ENCODE results near the gene AP1B1. TPM values are rescaled to one million over a fixed set of nuclear protein-coding genes. Genes with fewer than 3 reads are reported as not detected.
"Not testable (repeated sequence)": the region's sequence is repeated elsewhere in the genome, so short reads cannot be mapped to it uniquely, and the experiment has no call there.

The AP1B1 gene
- total and polyA plus RNA-seq, 11 donors = 18.1 to 74.8 (median 33.8) TPM

DNA sequence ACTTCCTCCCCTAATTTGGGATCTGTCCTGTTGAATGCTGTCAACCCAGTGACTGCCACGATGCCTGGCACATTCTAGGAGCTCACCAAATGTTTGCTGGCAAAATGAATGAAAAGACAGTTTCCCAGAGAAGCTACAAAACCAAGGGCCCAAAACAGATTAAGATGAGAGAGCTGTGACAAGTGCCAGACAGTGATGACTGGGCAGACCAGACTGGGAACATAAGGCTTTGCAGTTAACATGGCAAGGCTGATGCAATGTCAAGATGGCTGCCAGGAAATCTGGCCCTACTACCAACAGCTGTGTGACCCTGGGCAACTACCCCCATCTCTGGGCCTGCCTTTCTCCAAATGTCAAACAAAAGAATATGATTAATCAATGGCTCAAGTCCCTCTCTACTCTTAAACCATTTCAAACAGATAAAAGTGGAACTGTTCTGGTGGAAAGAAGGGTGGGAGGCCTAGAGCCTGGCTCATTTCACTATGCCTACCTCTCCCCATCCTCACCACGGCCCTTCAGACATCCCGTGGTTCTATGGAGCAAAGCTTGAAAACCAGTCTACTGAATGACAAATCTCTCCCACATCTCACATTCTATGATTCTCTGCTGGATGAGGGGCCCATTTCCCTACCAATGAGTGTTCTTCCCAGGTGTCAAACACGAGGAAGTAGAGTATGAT lies 12.8 kb downstream of the AP1B1 start:
- peaks cover 0 to 57% (median 18%) of the 10 kb centered on the region in 9 donors for H3K36me3 ChIP-seq
- no peaks in the 10 kb centered on the region for H3K9me3 ChIP-seq
- H3K27me3 ChIP-seq = no peaks in the 10 kb centered on the region
- TF ChIP-seq, protein P1, sequence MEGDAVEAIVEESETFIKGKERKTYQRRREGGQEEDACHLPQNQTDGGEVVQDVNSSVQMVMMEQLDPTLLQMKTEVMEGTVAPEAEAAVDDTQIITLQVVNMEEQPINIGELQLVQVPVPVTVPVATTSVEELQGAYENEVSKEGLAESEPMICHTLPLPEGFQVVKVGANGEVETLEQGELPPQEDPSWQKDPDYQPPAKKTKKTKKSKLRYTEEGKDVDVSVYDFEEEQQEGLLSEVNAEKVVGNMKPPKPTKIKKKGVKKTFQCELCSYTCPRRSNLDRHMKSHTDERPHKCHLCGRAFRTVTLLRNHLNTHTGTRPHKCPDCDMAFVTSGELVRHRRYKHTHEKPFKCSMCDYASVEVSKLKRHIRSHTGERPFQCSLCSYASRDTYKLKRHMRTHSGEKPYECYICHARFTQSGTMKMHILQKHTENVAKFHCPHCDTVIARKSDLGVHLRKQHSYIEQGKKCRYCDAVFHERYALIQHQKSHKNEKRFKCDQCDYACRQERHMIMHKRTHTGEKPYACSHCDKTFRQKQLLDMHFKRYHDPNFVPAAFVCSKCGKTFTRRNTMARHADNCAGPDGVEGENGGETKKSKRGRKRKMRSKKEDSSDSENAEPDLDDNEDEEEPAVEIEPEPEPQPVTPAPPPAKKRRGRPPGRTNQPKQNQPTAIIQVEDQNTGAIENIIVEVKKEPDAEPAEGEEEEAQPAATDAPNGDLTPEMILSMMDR (IDR thresholded peaks at IDR 0.05) = no peak
- H3K27ac ChIP-seq = no peak overlapping the region
- WGBS, 4 donors = 60 to 80% (median 73%) methylated on average over 4 of the region's 4 CpGs
- ATAC-seq (peak in 2 of 4 donors; percentile 32 to 35), DNase-seq (no peak)
- peaks cover 0 to 26% (median 0%) of the 10 kb centered on the region in 12 donors for H3K4me1 ChIP-seq
- intact Hi-C loops (cut with DNase I) = no loop called here
- no peak overlapping the region for H3K4me3 ChIP-seq

DNA sequence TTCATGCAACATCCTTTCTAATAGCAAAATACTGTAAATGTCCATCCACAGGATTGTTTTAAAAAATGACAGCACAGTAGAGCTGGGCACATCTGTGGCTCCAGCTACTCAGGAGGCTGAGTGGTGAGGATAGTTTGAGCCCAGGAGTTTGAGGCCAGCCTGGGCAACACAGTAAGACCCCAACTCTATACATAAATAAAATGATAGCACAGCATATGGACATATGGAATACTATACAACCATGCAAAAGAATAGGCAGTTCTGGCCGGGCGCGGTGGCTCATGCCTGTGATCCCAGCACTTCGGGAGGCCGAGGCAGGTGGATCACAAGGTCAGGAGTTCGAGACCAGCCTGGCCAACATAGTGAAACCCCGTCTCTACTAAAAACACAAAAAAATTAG lies 13.6 kb downstream of the AP1B1 start:
- DNase-seq; H3K27me3 ChIP-seq; H3K9me3 ChIP-seq; H3K27ac ChIP-seq; intact Hi-C loops (cut with DNase I); ATAC-seq; H3K4me3 ChIP-seq: not testable (repeated sequence)
- peaks cover 0 to 61% (median 18%) of the 10 kb centered on the region in 9 donors for H3K36me3 ChIP-seq
- WGBS, 4 donors = 96 to 97% (median 97%) methylated on average over 7 of the region's 7 CpGs
- H3K4me1 ChIP-seq = peaks cover 0 to 26% (median 0%) of the 10 kb centered on the region in 12 donors

- TF ChIP-seq POLR2A (IDR thresholded peaks at IDR 0.05) = no peak
- TF ChIP-seq, protein P1 (IDR thresholded peaks at IDR 0.05) = no peak
Observed at GRCh38 chr22:29374401-29374800, 14.0 kb downstream of the AP1B1 start.

GRCh38 chr22:29370537-29370936 lies 17.8 kb downstream of the AP1B1 start:
- H3K4me3 ChIP-seq = no peak overlapping the region
- no peak for ATAC-seq
- intact Hi-C loops (cut with DNase I) = no loop called here
- WGBS, 4 donors = 71 to 92% (median 74%) methylated on average over 7 of the region's 7 CpGs
- no peak for DNase-seq
- peak overlapping the region in 2 of 12 donors; percentile 27 to 63 for H3K27ac ChIP-seq
- H3K36me3 ChIP-seq = peaks cover 0 to 27% (median 6%) of the 10 kb centered on the region in 9 donors
- TF ChIP-seq, protein P1 (IDR thresholded peaks at IDR 0.05) = no peak
- no peaks in the 10 kb centered on the region for H3K9me3 ChIP-seq
- H3K27me3 ChIP-seq = no peaks in the 10 kb centered on the region
- H3K4me1 ChIP-seq = peaks cover 0 to 43% (median 4%) of the 10 kb centered on the region in 12 donors

More at GRCh38 chr22:29374401-29374800, 14.0 kb downstream of the AP1B1 start:
- ATAC-seq (no peak), DNase-seq (no peak)
- Histone ChIP-seq H3K4me1 (peaks cover 0 to 28% (median 0%) of the 10 kb centered on the region in 12 donors), H3K9me3 (no peaks in the 10 kb centered on the region), H3K36me3 (peaks cover 0 to 60% (median 18%) of the 10 kb centered on the region in 9 donors), H3K27ac (no peak overlapping the region), H3K27me3 (no peaks in the 10 kb centered on the region), H3K4me3 (no peak overlapping the region)
- WGBS, 4 donors = 95 to 96% (median 95%) methylated on average over 6 of the region's 6 CpGs
- intact Hi-C loops (cut with DNase I) = no loop called here

Data from heart left ventricle (tissue), 16 donors.